ENCODE measurements around the gene MICU2. TPM values are rescaled to one million over a fixed set of nuclear protein-coding genes. Genes with fewer than 3 reads are reported as not detected.

The MICU2 gene
- total and polyA plus RNA-seq, 2 of the 4 experiments (the other 2 are of a cell fraction) = 14.9 to 25.0 TPM

GRCh38 chr13:21538280-21538679, 65.7 kb downstream of the MICU2 start:
- POLR2A ChIA-PET (ENCODE audit: unreplicated experiment) = no interaction called here
- intact Hi-C loops (cut with micrococcal nuclease) = no loop called here
- H3K4me1 ChIP-seq (ENCODE audit: control insufficient read depth, insufficient read depth, low read length) = peaks cover 1% of the 10 kb centered on the region; the same call in 1 of the 2 replicates

More at GRCh38 chr13:21538280-21538679, 65.7 kb downstream of the MICU2 start:
- Histone ChIP-seq H3K18ac (ENCODE audit: low read depth, low read length) (no peak overlapping the region), H3K9me1 (ENCODE audit: insufficient read depth, low read length) (peaks cover 3% of the 10 kb centered on the region; the same call in 1 of the 2 replicates), H2BK20ac (ENCODE audit: low read depth, low read length) (no peak overlapping the region), H2AK9ac (replicated peaks; ENCODE audit: low read depth, low read length, poor library complexity) (no peak overlapping the region), H3K27me3 (ENCODE audit: control insufficient read depth, insufficient read depth, low read length) (no peaks in the 10 kb centered on the region), H3K4ac (ENCODE audit: low read depth, low read length) (no peak overlapping the region), H2BK15ac (ENCODE audit: low read depth, low read length) (no peak overlapping the region), H3K4me2 (ENCODE audit: low read depth, low read length) (no peak overlapping the region), H3K79me1 (ENCODE audit: low read depth in 1 of 2, low read length in 2 of 2) (peaks cover 4 to 15% of the 10 kb centered on the region in 2 experiments; a peak in 3 of 4 replicates), H2AFZ (replicated peaks; ENCODE audit: low read length, poor library complexity) (no peak overlapping the region), H3K56ac (ENCODE audit: extremely low read depth, insufficient read depth, low read length) (no peak overlapping the region), H2BK5ac (ENCODE audit: low read depth, low read length, poor library complexity, severe bottlenecking) (no peak overlapping the region), H3K9me3 (ENCODE audit: control insufficient read depth, insufficient read depth, low read length) (no peaks in the 10 kb centered on the region), H3K23ac (ENCODE audit: low read depth, low read length) (no peak overlapping the region), H3K4me3 (ENCODE audit: insufficient read depth, low read depth, low read length) (no peak overlapping the region), H3K14ac (replicated peaks; ENCODE audit: low read depth, low read length) (no peak overlapping the region), H3K9ac (ENCODE audit: low read depth, low read length) (no peak overlapping the region), H4K8ac (ENCODE audit: low read depth in 2 of 2, low read length in 2 of 2) (no peak overlapping the region), H2BK120ac (ENCODE audit: low read depth, low read length) (no peak overlapping the region), H3K27ac (ENCODE audit: insufficient read depth, low read length) (no peak overlapping the region), H2AK5ac (ENCODE audit: low read depth, low read length) (no peak overlapping the region), H3K36me3 (ENCODE audit: control insufficient read depth, insufficient read depth, low read length) (peaks cover 2% of the 10 kb centered on the region; the same call in 1 of the 2 replicates), H4K5ac (ENCODE audit: low read depth, low read length) (no peak overlapping the region), H4K91ac (ENCODE audit: insufficient read depth, low read depth, low read length) (no peak overlapping the region), H4K20me1 (ENCODE audit: insufficient read depth, low read length) (no peaks in the 10 kb centered on the region)
- in situ Hi-C loops (cut with MboI; ENCODE audit: low sequenced_read_pairs) = no loop called here
- WGBS, 2 experiments (ENCODE audit: extremely low coverage in 2 of 2, insufficient read length in 1 of 2) = no CpG with 5 or more reads among the region's 4 CpGs
- DNase-seq (no peak), ATAC-seq (ENCODE audit: low read depth) (no peak)
- no TSS peak for BruUV-seq (replicated peaks)
- dilution Hi-C loops (cut with HindIII; ENCODE audit: low sequenced_read_pairs, unreplicated experiment) = no loop called here
- CTCF ChIA-PET = no interaction called here
- no peak for TF ChIP-seq ELK1 (IDR thresholded peaks at IDR 0.05; ENCODE audit: borderline replicate concordance, low read depth, low read length)
- no peak for TF ChIP-seq POLR2A (IDR thresholded peaks at IDR 0.05; ENCODE audit: low read depth, low read length)
- TF ChIP-seq RFX5 (IDR thresholded peaks at IDR 0.05; ENCODE audit: low read depth, low read length) = no peak
- TF ChIP-seq CHD1 (IDR thresholded peaks at IDR 0.05; ENCODE audit: low read depth, low read length) = no peak
- no peak for TF ChIP-seq MAZ (IDR thresholded peaks at IDR 0.05; ENCODE audit: borderline replicate concordance, low read depth, low read length)
- no peak for TF ChIP-seq RAD21 (IDR thresholded peaks at IDR 0.05; ENCODE audit: low read length)

Data from IMR-90 (cell line).